Spleen (tissue), 11 donors: ENCODE results near the gene TGFBI. TPM values are rescaled to one million over a fixed set of nuclear protein-coding genes. Genes with fewer than 3 reads are reported as not detected.

Experiments
- DNase-seq: peaks from one replicate; pipeline ENCODE4 v3.0.0-alpha.2; 2020
- H3K27ac ChIP-seq, 8 donors: fragments of 200-600 bp; sonication (generic) in 7 of 8; 1 replicate in 4 of 8; 2 replicates in 4 of 8; pipeline versions ENCODE4 v1.5.0 to v1.8.0; 2016 to 2021; ENCODE audit warnings: inconsistent platforms in 4 of 8, mild to moderate bottlenecking in 4 of 8, moderate library complexity in 1 of 8
- H3K27me3 ChIP-seq, 7 donors: fragments of 200-600 bp; sonication (generic) in 6 of 7; replicated peaks in 1 of 7; 1 replicate in 4 of 7; 2 replicates in 3 of 7; pipeline versions ENCODE4 v1.5.0 to v1.8.0; 2016 to 2021; ENCODE audit warnings: inconsistent platforms in 3 of 7, mild to moderate bottlenecking in 1 of 7
- H3K36me3 ChIP-seq, 6 donors: fragments of 200-600 bp; sonication (generic) in 5 of 6; 1 replicate in 4 of 6; 2 replicates in 2 of 6; pipeline versions ENCODE4 v1.5.0 to v1.8.0; 2016 to 2021; ENCODE audit warnings: inconsistent platforms in 2 of 6
- H3K4me1 ChIP-seq, 6 donors: fragments of 200-600 bp; sonication (generic) in 5 of 6; 1 replicate in 3 of 6; 2 replicates in 3 of 6; pipeline versions ENCODE4 v1.5.0 to v1.8.0; 2016 to 2021; ENCODE audit warnings: inconsistent platforms in 3 of 6
- H3K4me3 ChIP-seq, 8 donors: fragments of 200-600 bp; sonication (generic) in 7 of 8; 1 replicate in 4 of 8; 2 replicates in 4 of 8; pipeline versions ENCODE4 v1.5.0 to v1.8.0; 2016 to 2021; ENCODE audit warnings: inconsistent platforms in 4 of 8, mild to moderate bottlenecking in 4 of 8, moderate library complexity in 2 of 8
- H3K9me3 ChIP-seq, 8 donors: fragments of 200-600 bp; sonication (generic) in 7 of 8; 1 replicate in 4 of 8; 2 replicates in 4 of 8; pipeline versions ENCODE4 v1.5.0 to v1.8.0; 2016 to 2021; ENCODE audit warnings: inconsistent platforms in 4 of 8
- POLR2A ChIP-seq, 3 donors: fragments of 450-650 bp; IDR thresholded peaks; one replicate each; pipeline ENCODE4 v1.5.1; 2017; ENCODE audit warnings: antibody characterized with exemption in 3 of 3, mild to moderate bottlenecking in 1 of 3
- POLR2AphosphoS5 ChIP-seq, 3 donors: sonication (generic); formaldehyde crosslinking; IDR thresholded peaks; one replicate each; pipeline ENCODE4 v1.5.1; 2017; ENCODE audit warnings: antibody characterized with exemption in 3 of 3
- WGBS, 5 donors: extraction: QIAGEN DNeasy Blood & Tissue Kit in 3 of 5; methylation state at CpG; one replicate each; pipeline versions ENCODE4 v1.1.5 to v1.1.7; 2013 to 2018; 5-methylcytosine and 5-hydroxymethylcytosine counted together
- intact Hi-C: fragments of 100-400 bp; cut with DNase I; formaldehyde crosslinking; loops from one replicate; pipeline ENCODE4 v1.15.0; 2023; ENCODE audit warnings: low total_unique reads
- polyA plus RNA-seq, 3 donors: library from polyadenylated mRNA; stranded (reverse); fragments of 200-250 nt; gene quantifications; one replicate each; pipeline ENCODE4 v1.2.1, GENCODE V29; 2013
- total RNA-seq, 7 donors: library from RNA; depleted of rRNA in 3 of 7; stranded (reverse); fragments of >200 nt in 3 of 7; fragmentation: NEBNext Ultra II Directional in 4 of 7; extraction: Animal tissue kit (Norgen Biotek cat#: 25700) in 4 of 7; gene quantifications; one replicate each; pipeline versions ENCODE4 v1.1.0 to v1.2.1, GENCODE V29; 2016 to 2021
- TF ChIP-seq, protein P1 (sequence below), 11 experiments: fragments of 200-600 bp in 7 of 11; fragments of 450-650 bp in 4 of 11; sonication (generic) in 4 of 11; IDR thresholded peaks in 8 of 11; conservative IDR thresholded peaks in 3 of 11; 1 replicate in 7 of 11; 2 replicates in 4 of 11; pipeline versions ENCODE4 v1.4.0 to v1.8.0; 2016 to 2021; ENCODE audit warnings: antibody characterized with exemption in 11 of 11, inconsistent platforms in 4 of 11, mild to moderate bottlenecking in 1 of 11
- donor health status: healthy with polysubstance abuse.
- donor health status: DM: no; HTN: no; CAD: no; lungs with moderate emphysema.
- donor health status: DM: no; HTN: no; CAD: no.
- donor health status: Bipolar disorder and iron deficiency.
- donor health status: healthy.
- donor health status: DM: no; HTN: no; CAD: no.
- donor health status: DM: yes; HTN: yes; CAD: no.

TGFBI gene
- total and polyA plus RNA-seq, 10 donors: 31.0 to 214 (median 149) TPM

GRCh38 chr5:136018814-136019783 is 9.7 kb upstream of the TGFBI start:
- no peak overlapping the region for H3K4me3 ChIP-seq
- H3K36me3 ChIP-seq: no peaks in the 10 kb centered on the region
- peak overlapping the region in 6 of 8 donors; percentile 3 to 53 (median 21) for H3K27ac ChIP-seq
- H3K27me3 ChIP-seq: peaks cover 0 to 7% (median 0%) of the 10 kb centered on the region in 7 donors
- intact Hi-C loops: no loop called here
- no peaks in the 10 kb centered on the region for H3K9me3 ChIP-seq
- no peak for TF ChIP-seq POLR2A (IDR thresholded peaks at IDR 0.05)
- TF ChIP-seq POLR2AphosphoS5 (IDR thresholded peaks at IDR 0.05): no peak
- TF ChIP-seq, protein P1, sequence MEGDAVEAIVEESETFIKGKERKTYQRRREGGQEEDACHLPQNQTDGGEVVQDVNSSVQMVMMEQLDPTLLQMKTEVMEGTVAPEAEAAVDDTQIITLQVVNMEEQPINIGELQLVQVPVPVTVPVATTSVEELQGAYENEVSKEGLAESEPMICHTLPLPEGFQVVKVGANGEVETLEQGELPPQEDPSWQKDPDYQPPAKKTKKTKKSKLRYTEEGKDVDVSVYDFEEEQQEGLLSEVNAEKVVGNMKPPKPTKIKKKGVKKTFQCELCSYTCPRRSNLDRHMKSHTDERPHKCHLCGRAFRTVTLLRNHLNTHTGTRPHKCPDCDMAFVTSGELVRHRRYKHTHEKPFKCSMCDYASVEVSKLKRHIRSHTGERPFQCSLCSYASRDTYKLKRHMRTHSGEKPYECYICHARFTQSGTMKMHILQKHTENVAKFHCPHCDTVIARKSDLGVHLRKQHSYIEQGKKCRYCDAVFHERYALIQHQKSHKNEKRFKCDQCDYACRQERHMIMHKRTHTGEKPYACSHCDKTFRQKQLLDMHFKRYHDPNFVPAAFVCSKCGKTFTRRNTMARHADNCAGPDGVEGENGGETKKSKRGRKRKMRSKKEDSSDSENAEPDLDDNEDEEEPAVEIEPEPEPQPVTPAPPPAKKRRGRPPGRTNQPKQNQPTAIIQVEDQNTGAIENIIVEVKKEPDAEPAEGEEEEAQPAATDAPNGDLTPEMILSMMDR (IDR thresholded peaks at IDR 0.05 in 8 of 11, conservative IDR thresholded peaks at IDR 0.05 in 3 of 11): no peak
- H3K4me1 ChIP-seq: peaks cover 0 to 30% (median 5%) of the 10 kb centered on the region in 6 donors
- DNase-seq: no peak
- WGBS, 5 donors: 61 to 78% (median 73%) methylated on average over 11 of the region's 11 CpGs

GRCh38 chr5:136020001-136020382 is 8.8 kb upstream of the TGFBI start:
- H3K4me1 ChIP-seq: peaks cover 0 to 21% (median under 1%) of the 10 kb centered on the region in 6 donors
- TF ChIP-seq POLR2A (IDR thresholded peaks at IDR 0.05): no peak
- TF ChIP-seq, protein P1 (IDR thresholded peaks at IDR 0.05 in 8 of 11, conservative IDR thresholded peaks at IDR 0.05 in 3 of 11): no peak
- no peak for TF ChIP-seq POLR2AphosphoS5 (IDR thresholded peaks at IDR 0.05)
- no peak overlapping the region for H3K4me3 ChIP-seq
- H3K36me3 ChIP-seq: no peaks in the 10 kb centered on the region
- intact Hi-C loops: no loop called here
- DNase-seq: no peak
- peak overlapping the region in 5 of 8 donors; percentile 4 to 53 (median 24) for H3K27ac ChIP-seq
- WGBS, 5 donors: 63 to 89% (median 76%) methylated on average over 2 of the region's 2 CpGs
- peaks cover 0 to 7% (median 0%) of the 10 kb centered on the region in 7 donors for H3K27me3 ChIP-seq
- H3K9me3 ChIP-seq: no peaks in the 10 kb centered on the region

DNA sequence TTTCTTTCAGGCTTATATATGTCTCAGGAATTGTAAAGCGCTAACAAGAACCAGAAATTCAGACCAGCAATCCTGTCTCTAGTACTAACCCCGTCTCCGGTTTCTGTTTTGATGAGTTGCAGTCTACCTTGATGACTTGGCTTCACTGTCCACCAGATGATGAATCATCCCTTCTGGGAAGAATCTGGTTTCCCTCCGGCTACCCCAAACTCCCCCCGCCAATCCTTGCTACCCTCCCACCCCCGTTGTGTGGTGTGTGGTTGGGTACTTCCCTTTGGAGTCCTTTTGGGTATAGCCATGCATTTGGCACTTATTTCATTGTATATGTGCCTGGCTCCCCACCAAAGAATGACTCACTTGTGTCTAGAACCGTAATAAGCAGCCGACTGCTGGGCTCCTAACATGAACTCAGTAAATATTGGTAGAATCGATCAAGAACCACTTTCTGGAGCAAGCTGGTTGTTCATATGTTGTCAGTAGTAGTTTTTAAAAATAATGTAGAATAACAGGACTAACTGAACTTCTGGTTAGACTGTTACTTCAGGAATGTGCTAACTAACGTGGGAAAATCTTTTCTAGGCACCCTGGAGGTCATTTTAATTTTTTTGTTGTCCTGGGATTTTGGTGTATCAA is 8.3 kb upstream of the TGFBI start:
- H3K4me3 ChIP-seq: no peak overlapping the region
- intact Hi-C loops: no loop called here
- peaks cover 0 to 7% (median 0%) of the 10 kb centered on the region in 7 donors for H3K27me3 ChIP-seq
- H3K9me3 ChIP-seq: no peaks in the 10 kb centered on the region
- WGBS, 5 donors: 46 to 68% (median 53%) methylated on average over 10 of the region's 10 CpGs
- peaks cover 0 to 21% (median 0%) of the 10 kb centered on the region in 6 donors for H3K4me1 ChIP-seq
- DNase-seq: no peak
- H3K36me3 ChIP-seq: no peaks in the 10 kb centered on the region
- peak overlapping the region in 4 of 8 donors; percentile 4 to 53 (median 28) for H3K27ac ChIP-seq
- TF ChIP-seq POLR2A (IDR thresholded peaks at IDR 0.05) (no peak), POLR2AphosphoS5 (IDR thresholded peaks at IDR 0.05) (no peak)
- TF ChIP-seq, protein P1 (IDR thresholded peaks at IDR 0.05 in 8 of 11, conservative IDR thresholded peaks at IDR 0.05 in 3 of 11): no peak

DNA sequence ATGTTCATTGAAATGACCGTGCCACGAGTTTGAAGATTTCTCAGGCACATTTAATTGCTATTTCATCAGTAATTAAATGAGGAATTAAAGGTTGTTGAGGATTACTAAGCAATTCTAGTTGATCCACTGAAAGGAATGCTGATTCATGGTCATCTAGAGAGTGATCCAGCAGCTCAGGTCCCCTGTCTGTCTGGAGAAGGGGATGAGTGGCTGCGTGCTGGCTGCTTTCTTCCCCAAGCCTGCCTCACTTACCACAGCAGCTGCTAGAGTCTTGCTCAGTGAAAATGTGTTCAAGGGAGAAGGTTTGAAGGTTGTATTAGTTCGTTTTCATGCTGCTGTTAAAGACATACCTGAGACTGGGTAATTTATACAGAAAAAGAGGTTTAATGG is 7.8 kb upstream of the TGFBI start:
- Histone ChIP-seq H3K4me1 (peaks cover 0 to 20% (median 0%) of the 10 kb centered on the region in 6 donors), H3K27ac (peak overlapping the region in 3 of 8 donors; percentile 4 to 53 (median 9)), H3K36me3 (no peaks in the 10 kb centered on the region), H3K27me3 (peaks cover 0 to 7% (median 0%) of the 10 kb centered on the region in 7 donors), H3K9me3 (no peaks in the 10 kb centered on the region), H3K4me3 (no peak overlapping the region)
- WGBS, 5 donors: 57 to 78% (median 65%) methylated on average over 4 of the region's 4 CpGs
- intact Hi-C loops: no loop called here
- TF ChIP-seq, protein P1 (IDR thresholded peaks at IDR 0.05 in 8 of 11, conservative IDR thresholded peaks at IDR 0.05 in 3 of 11): no peak
- TF ChIP-seq POLR2AphosphoS5 (IDR thresholded peaks at IDR 0.05): no peak
- TF ChIP-seq POLR2A (IDR thresholded peaks at IDR 0.05): no peak
- DNase-seq: no peak
